ENCODE measurements around the gene GIPC2.

The GIPC2 gene

DNA sequence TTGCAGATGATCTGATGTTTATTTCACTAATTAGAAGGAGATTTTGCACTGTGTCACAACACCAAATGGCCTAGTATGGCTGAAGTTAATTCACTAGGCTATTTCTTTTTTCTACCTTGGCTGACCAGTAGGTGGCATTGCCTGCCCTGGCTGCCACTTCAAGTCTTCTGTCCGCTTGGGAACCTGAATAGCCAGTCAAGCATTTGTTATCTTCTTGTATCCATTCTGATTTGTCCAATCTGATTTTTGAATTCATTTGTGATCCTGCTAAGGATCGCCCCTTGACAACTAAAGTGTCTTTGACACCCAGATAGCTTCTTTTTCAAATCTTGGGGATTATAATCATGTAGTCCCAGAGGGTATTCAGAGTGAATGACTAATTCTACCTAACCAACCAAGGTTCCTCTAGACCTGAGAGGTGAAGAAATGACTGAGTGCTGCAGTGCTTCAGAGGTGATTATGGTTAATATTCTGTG is 99.4 kb downstream of the GIPC2 start:
- DNase-seq (ENCODE audit: low read depth in 2 of 2), result no peak

DNA sequence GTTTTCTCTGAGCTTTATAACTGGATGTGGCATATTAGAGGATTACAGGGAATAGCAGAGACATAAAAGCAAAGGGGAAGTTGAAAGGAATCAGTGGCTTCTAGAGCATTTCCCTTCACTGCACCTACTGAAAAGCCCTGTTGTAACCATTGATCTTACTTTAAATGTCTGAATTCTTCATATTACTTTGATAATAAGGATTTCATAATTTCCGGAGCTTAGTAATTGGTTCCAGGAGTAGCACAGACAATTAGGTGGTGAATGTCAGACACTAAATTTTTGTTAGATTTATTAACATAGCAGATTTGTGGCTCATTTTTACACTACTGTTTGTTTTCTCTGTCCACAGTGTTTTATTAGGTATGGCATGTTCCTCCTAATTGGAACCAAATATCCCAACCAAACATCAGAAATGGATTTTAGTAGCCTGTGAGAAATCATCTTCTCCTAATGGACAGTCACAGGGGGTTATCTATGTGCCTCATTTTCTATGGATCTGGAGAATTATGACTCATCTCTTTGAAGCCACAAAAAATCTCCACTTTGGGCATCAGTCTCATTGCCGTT is 100.5 kb downstream of the GIPC2 start:
- no peak for DNase-seq (ENCODE audit: low read depth in 2 of 2)

DNA sequence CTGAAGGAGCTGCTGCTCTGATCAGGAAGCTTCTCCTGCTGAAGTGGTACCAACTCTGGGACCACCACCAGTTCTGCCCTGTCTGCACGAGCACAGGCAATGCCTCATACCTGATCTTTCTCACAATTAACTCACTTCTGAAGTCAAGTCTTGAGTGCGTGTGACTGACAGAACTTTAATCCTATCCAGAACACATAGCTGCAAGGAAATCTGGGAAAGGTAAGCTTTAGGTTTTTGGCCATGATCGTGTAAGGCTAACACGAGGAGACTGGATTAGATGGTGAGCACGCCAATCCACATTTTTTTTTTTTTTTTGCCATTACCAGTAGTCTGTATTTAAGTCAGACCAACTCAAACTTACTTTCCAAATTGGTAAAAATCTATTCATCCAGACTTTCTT is 101.3 kb downstream of the GIPC2 start:
- DNase-seq (ENCODE audit: low read depth in 2 of 2), result no peak

DNA sequence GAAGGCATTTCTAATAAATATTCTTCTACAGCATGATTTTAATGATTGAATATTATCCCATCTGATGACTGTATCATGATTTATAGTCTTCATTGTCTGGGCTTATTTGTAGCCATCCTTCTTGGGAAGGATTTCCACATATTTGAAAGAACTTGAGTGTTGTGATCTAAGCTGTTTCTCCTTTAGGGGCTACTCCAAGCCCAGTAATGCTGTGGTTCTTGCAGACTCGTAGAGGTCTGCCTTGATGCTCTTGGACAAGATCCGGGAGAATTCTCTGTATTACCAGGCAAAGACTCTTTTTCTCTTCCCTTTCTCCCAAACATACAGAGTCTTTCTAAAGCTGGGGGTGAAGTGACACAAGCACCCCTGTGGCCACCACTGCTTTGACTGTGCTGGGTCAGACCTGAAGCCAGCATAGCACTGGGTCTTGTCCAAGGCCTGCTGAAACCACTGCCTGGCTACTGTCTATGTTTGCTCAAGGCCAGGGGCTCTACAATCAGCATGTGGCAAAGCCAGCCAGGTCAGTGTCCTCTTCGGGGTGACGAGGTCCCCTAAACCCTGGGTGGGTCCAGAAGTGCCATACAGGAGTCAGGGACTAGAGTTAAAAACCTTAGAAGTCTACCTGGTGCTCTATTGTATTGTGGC is 107.4 kb downstream of the GIPC2 start:
- no peak for DNase-seq (ENCODE audit: low read depth in 2 of 2)

DNA sequence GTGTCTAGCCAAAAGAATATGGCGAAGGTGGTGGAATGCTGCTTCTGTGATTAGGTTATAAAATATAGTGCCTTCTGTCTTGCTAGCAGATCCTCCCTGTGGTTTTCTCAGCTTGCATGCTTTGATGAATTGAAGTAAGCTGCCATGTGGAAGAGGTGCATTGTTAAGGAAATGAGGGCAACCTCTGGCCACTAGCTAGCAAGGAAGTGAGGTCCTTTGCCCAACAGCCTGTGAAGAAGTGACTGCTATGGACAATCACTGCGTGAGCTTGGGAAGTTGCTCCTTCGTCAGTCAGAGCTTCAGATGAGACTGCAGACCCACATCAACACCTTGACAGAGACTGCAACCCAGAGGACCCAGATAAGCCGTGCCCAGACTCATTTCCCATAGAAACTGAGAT is 109.4 kb downstream of the GIPC2 start:
- no peak for DNase-seq (ENCODE audit: low read depth in 2 of 2)

DNA sequence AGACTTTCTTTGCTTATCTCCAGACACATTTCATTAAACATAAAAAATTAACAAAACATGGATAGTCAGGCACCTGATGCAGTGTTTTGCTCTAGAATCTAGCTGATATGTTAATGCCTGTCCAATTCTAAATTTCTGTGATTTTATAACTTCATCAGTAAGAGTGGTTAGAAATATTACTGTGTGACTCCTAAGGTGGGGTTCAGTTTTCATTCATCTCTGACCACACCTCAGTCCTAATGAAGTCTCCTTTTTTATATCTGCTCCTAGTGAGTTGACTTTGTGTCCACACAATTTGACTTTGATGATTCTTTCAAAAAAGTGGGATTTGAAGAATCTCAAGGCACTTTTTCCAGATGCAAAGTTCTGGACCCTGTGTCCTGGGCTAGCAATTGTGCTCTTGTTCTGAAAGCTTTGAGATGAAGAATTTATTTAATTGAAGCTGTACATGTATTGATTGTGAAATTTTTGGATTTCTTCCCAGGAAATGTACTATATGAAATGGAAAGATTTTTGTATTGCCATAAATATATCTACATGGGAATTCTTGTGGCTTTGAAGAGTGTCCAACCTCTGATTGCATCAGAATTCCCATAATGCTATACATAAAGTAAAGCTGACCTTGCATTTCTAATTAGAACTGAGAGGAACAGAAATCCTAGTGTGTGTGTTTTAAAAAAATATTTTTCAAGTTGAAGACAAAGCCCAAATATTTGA is 111.2 kb downstream of the GIPC2 start:
- DNase-seq (ENCODE audit: low read depth in 2 of 2), result no peak

DNA sequence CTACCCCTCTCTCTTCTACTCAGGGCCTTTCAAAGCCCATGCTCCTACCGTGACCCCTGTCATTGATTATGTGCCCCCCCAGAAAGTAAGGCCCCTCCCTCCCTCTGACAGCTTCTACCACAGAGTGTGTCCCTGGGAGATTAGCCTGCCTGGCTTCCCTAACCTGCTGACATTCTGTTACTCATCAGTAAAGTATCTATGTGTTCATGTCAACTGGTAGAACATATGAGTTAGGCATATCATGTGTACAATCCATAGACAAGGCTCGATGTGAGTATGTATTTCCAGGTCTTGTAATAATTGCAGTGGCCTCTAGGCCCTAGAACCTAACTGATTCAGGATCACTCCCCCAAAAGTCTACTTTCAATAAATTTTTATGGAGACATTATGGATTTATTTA is 120.0 kb downstream of the GIPC2 start:
- no peak for DNase-seq (ENCODE audit: low read depth in 2 of 2)

DNA sequence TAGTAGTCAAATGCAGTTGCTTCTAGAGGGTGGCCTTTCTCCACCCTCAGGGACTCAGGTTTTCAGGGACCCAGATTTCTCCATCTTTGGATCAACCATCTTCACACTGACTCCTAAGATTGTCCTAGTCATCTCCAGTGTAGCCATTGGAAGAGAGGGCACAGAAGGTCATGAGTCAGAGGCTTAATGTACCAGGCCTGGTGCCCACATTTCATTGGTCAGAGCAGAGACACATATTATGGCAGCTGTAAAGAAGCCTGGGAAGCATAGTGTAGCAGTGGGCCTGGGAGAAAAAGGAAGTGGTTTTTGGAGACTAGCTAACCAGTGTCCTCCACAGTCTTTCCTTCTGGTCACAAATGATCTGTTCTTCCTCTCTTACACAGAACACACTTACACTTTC is 122.5 kb downstream of the GIPC2 start:
- no peak for DNase-seq (ENCODE audit: low read depth in 2 of 2)

DNA sequence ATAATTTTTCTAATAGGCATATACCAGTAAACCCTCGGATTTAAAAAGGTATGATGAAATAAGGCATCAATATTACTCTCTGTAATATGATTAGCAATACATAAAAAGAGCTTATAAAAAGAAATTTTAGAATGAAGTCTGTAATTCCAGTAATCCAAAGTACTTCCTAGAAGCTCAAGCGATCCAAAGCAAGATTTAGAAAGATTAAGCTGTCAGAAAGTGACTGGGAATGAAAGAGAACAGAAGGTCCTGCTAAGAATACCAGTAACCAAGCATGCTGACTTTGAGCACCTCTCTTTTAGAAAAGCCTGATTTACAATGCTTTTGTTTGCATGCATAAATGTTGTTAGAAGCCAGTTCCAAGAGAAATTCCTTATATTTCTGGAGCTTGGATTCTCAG is 125.1 kb downstream of the GIPC2 start:
- DNase-seq (ENCODE audit: low read depth in 2 of 2), result no peak

DNA sequence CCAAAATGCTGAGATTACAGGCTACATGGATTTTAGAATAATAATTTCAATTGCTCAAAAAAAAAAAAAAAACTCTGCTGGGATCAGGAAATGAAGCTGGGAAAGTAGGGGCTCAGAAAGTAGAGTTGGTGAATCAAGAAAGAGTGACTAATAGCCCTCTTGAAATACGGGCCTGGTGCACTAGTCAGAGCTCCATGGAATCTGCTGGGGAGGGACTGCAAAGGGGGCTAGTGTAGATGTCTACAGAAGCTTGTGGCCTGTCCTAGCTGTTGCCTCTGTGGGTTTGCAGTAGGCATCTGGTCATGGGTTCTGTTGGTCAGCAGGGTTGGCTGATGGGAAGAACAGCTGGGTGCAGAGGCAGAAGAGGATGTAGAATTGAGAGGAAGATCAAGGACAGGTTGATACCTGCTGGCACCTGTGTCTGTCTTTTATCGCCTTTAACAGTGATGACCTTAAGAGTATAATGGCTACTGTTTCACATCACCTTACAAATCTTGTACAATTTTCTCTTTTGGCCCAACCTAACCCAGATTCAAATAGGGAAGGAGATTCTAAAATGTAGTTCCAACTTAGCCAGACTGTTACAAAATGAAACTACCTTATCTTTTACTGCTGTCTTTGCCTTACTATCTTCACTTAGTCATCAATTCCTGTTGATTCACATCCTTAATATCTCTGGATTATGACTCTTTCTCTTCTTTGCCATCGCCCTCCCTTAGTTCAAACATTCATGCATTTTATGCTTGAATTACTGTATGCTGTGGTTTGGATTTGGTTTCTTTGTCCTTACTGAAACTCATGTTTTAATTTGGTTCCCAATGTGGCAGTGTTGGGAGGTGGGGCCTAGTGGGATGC is 126.2 kb downstream of the GIPC2 start:
- DNase-seq (ENCODE audit: low read depth in 2 of 2), result no peak

DNA sequence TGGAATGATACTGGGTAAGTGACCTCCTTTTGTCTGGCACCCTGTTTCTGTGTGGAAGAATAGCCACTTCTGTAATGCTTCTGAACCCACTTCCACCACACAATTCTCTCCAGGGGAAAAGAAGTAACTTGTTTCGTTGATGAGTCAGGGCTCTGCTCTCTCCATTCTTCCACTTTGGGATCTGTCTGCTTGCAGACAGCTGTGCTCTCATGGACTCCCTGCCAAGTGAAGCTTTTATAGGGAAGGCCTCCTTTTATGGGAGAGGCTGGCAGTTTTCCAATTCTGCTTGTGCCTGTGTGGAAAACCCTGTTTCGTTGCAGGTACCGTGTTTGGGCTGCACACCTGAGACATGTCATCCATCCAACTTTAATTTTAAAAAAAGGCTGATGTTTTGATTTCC is 130.7 kb downstream of the GIPC2 start:
- DNase-seq (ENCODE audit: low read depth in 2 of 2), result no peak

DNA sequence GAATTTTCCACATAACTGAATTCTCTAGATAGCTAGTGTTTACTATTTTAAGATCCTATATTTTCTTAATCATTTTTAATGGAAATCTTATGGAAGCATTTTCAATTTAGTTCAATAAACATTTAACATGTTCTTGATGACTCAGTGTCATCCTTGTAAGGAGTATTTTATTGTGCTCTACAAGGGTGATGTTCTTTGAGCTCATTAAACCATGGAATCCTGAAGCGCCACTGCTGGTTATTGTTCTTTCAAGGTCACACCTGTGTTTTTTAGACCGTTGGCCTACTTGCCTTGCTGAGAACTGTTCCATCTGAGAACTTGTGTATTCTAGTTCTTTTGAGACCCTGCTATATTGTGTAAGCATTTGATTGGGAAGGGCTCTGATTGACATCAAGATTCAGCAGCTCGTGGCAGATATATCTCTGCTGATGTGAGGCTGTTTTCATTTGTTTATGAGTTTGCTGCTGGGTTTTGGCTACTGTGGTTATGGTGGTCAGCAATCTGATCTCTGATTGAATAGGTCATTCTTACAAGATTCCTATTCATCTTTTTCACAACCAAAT is 132.0 kb downstream of the GIPC2 start:
- DNase-seq (ENCODE audit: low read depth in 2 of 2), result no peak

DNA sequence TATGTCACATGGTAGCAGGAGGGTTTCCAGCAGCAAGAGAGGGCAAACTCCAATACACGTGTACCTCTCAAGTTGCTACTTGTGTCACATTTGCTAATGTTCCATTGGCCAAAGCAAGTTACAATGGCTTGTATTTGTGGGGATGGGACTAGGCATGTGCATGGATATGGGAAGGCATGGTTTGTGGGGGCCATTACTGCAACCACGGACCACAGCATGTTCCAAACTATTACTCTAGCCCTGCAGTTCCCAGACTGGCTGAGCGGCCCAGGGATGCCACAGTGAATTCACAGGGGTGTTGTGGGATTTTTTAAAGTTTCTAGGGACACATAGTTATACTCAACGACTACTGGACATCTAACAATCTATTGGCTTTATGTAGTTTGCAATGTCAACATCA is 133.1 kb downstream of the GIPC2 start:
- no peak for DNase-seq (ENCODE audit: low read depth in 2 of 2)

DNA sequence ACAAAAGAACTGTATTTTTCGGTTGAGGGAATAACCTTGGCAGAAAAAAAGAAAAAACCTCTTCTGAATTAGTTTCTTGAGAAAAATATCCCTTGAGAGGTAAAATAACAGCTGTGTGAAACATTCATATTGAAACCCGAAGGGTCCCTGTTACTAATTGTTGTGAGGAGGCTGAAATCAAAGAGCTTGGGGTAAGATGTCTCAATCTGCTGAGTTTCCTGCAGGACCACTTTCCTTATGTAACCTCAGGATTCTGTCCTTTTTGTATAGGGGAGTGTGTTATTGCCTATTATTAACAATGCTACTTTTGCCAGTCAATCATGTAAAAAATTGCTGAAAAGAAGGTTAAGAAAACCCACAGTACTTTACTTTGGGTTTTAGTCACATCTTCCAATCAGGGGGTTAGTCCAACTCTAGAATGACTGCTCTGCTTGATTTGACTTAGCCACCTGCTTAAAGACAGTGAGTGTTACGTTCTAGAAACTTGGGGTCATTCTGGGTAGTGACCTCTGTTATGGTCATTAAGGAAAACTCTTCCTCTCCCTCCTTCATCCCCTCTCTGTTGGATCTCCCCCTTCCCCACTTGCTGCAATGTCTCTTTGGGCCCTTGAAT is 138.8 kb downstream of the GIPC2 start:
- DNase-seq (ENCODE audit: low read depth in 2 of 2), result no peak

Measured in stimulated activated CD4-positive, alpha-beta T cell treated with anti-CD3 and anti-CD28 coated beads, Interleukin-15, amount 100 ng/mL, for 48 hours (primary cell).